ENCODE results near the gene KLHDC7A.

KLHDC7A gene

GRCh38 chr1:18473195-18473815, 7.4 kb upstream of the KLHDC7A start:
- no peak for DNase-seq

DNA sequence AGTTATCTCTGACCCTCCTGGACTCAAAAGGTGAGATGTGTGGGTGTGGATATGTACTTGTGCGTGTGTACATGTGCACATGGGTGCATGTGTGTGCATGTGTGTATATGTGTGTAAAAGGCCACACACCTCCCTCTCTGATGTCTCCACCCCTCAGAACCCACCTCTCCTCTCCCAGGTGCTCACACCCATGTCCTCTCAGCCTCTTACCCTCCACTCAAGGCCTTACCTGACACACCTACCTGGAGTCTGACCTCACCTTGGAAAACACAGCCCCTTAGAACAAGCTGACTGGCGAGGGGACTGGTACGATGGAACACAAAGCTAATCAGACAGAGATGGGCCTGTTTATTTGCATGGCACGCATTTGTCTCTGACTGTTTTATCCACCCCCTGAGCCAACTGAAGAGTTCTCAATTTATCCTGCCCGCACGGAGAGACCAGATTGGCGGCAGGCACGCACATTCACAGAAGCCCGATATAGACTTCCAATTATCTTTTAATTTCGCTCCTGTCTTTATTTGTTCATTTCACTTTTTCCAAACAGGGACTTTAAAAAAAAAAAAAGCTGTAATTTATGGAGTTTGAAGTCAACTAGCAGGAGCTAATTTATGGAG, 6.1 kb upstream of the KLHDC7A start:
- DNase-seq, result no peak

DNA sequence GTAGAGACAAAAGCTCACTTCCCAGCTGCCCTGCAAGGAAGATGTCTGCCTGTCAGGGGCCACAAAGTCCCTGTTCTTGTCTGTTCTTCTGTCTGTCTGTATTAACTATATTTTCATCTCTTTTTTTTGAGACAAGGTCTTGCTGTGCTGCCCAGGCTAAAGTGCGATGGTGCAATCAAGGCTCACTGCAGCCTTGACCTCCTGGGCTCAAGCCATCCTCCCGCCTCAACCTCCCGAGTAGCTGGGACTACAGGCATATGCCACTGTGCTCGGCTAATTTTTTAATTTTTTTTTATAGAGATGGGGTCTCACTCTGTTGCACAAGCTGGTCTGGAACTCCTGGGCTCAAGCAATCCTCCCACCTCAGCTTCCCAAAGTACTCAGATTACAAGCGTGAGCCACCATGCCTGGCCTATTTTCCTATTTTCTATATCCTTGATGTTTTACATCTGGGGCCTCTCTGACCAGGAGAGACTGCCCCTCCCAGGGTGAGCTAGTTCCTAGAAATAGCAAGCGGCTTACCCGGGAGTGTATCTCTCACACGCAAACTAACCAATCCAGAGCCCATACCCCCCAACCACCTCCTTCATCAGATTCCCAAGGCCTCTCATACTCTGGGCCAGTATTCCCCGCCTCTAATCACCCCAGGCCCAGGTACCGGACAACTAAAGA, 5.4 kb upstream of the KLHDC7A start:
- DNase-seq, result no peak

DNA sequence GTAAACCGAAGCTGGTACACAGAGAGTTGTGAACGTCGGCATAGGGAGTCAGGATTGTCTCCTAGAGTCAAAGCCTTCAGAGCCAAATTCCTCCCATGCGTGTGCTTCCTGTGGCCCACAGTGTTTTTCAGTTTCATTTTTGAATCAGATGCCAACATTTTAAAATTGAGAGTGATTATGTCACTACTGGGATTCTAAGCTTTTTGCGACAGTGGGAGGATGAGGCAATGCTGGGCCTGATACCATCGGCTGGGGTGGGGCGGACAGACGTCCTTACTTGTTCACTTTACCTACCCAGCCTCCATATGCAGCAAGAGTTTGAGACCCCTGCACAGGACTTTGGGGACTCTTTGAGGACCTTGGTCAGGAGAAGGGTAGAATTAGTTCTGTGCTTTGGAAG, 1.3 kb upstream of the KLHDC7A start:
- DNase-seq, result no peak

GRCh38 chr1:18481190-18481920, 625 bp downstream of the KLHDC7A start:
- DNase-seq, result no peak

DNA sequence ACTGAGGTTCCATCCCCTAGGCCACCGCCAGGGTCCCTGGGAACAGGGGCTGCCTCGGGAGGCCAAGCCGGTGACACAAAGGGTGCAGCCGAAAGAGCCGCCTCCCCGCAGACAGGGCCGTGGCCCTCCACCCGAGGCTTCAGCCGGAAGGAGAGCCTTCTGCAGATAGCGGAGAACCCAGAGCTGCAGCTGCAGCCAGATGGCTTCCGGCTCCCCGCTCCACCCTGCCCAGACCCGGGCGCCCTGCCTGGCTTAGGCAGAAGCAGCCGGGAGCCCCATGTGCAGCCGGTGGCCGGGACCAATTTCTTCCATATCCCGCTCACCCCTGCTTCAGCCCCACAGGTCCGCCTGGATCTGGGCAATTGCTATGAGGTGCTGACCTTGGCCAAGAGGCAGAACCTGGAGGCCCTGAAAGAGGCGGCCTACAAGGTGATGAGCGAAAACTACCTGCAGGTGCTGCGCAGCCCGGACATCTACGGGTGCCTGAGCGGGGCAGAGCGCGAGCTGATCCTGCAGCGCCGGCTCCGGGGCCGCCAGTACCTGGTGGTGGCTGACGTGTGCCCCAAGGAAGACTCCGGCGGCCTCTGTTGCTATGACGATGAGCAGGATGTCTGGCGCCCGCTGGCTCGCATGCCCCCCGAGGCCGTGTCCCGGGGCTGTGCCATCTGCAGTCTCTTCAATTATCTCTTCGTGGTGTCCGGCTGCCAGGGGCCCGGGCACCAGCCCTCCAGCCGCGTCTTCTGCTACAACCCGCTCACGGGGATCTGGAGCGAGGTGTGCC, 1.4 kb downstream of the KLHDC7A start:
- DNase-seq, result no peak

GRCh38 chr1:18482721-18483425, 2.1 kb downstream of the KLHDC7A start:
- no peak for DNase-seq

DNA sequence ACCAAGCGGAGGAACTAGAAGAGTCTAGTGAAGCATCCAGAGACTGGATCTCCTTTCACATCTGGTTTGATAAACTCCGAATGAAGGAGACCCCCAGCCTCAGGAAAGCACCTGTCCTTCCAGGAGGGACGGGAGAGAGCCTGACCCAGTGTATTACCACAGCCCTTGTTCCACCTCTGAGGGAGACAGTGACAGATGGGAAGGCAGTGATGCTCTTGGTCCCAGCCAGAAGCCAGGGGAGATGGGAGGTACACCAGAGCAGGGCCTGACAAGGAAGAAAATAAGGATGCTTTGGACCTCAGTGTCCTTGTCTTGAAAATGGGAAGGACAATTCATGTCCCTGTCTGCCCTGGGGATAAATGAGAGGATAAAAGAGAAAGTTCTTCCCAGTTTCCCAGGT, 3.5 kb downstream of the KLHDC7A start:
- no peak for DNase-seq

GRCh38 chr1:18484721-18485120, 4.0 kb downstream of the KLHDC7A start:
- DNase-seq, result no peak

- DNase-seq, result no peak
Observed at GRCh38 chr1:18485227-18485626, 4.5 kb downstream of the KLHDC7A start.

GRCh38 chr1:18486195-18486594, 5.5 kb downstream of the KLHDC7A start:
- DNase-seq, result no peak

GRCh38 chr1:18489417-18490143, 8.8 kb downstream of the KLHDC7A start:
- no peak for DNase-seq

DNA sequence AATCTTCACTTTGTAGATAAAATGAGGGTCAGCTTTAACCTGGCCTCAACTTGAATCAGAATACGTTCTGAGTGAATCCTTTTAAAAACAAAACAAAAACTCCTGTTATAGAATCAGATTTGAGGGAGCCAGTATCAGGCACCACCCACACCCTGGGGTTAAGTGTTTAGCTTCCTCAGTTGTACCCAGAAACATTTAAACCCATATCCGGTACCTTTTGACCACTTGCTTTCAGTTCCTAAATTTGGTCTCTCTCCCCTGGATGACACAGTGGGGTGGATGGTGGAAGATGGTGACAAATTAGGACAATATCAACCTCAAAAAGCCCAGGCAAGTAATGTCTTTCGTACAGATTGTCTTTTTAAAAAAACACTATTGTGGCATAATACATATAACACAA, 10.4 kb downstream of the KLHDC7A start:
- no peak for DNase-seq

- DNase-seq, result no peak
Observed at GRCh38 chr1:18494304-18494703, 13.6 kb downstream of the KLHDC7A start.

DNA sequence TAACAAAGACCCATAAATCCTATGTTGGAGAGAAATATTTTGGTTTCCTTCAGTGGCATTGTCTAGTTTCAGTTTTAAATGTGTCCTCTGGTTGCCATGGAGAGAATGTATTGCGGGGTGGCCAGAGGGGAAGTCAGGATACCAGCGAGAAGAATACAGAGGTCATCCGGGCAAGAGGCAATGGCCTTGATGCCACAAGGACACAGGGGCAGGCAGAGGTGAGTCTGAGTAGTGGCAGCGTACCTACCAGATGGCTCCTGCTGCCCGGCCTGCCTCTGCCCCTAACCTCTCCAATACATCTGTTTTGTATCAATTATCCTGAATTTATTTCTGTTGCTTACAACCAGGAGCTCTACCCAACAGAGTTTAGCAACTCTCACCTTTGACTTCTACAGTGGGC, 14.9 kb downstream of the KLHDC7A start:
- no peak for DNase-seq

DNA sequence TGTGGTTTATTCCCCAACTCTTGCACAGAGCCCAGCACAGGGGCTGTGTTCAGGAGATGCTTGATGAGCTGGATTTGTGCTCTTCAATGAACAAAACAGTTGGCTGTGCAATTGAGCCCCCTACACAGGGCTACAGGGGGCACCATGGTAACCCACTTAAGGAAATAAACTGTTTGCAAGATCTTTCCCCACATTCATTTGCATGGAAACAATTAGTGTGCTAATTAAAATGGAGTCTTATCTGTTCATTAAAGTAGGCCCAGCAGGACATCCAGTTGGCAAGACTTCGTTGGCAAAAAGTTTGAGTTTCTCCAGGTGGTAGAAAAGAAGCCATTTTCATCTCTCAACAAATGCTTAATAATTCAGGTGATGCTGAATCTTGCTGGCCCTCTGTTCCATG, 15.3 kb downstream of the KLHDC7A start:
- DNase-seq, result no peak

DNA sequence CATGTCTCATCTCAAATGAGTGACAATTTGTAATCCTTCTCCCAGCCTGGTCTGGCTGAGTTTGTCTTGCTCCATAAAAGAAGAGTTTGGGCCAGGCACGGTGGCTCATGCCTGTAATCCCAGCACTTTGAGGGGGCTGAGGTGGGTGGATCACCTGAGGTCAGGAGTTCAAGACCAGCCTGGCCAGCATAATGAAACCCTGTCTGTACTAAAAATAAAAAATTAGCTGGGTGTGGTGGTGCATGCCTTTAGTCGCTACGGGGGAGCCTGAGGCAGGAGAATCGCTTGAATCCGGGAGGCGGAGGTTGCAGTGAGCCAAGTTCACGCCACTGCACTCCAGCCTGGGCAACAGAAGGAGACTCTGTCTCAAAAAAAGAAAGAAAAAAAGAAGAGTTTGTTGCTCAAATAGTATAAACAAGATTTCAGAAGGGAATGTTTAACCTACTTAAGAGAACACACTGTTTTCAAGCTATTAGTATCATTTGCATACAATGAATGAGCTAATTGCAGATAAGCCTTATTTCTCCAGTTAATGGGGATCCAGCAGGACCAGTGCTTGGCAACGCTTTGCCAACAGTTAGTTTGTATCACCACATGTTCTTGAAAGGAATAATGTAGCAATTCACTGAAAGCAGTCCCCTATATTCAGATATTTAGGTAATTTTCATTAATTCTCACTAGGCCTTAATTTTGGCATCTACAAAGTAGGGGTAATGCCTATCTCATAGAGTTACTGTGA, 15.9 kb downstream of the KLHDC7A start:
- no peak for DNase-seq

- no peak for DNase-seq
Observed at GRCh38 chr1:18501833-18502232, 21.1 kb downstream of the KLHDC7A start.

GRCh38 chr1:18504609-18505008, 23.9 kb downstream of the KLHDC7A start:
- DNase-seq, result no peak

DNA sequence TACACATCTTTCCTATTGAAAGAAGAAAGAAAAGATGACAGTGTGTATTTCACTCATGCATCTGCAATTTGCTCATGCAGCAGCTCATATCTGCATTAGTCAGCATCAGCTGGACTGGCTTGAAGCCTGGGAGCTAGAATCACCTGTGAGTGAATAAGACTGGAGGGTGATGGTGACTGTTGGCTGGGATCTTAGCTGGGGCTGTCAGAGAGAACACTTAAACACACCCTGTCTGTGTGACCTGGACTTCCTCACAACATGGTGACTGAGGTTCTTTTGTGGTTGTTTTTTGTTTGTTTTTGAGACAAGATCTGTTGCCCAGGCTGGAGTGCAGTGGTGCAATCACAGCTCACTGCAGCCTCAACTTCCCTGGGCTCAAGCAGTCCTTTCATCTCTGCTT, 24.9 kb downstream of the KLHDC7A start:
- no peak for DNase-seq

GRCh38 chr1:18508084-18508483, 27.4 kb downstream of the KLHDC7A start:
- DNase-seq, result no peak

Data from activated CD4-positive, alpha-beta T cell treated with anti-CD3 and anti-CD28 coated beads, Interleukin-2, amount 50 U/mL, for 16 hours (primary cell).